G401 (cell line): ENCODE results near the gene CDCA4. TPM values are rescaled to one million over a fixed set of nuclear protein-coding genes. Genes with fewer than 3 reads are reported as not detected.

Experiments
- DNase-seq: peaks from one replicate; pipeline ENCODE4 v3.0.0-alpha.2; 2015; ENCODE audit warnings: low spot score
- in situ Hi-C: cut with HindIII; loops from 2 replicates; pipeline ENCODE4 v1.10.0; 2016; ENCODE audit warnings: low sequenced_read_pairs, mixed read lengths
- total RNA-seq: library from RNA; depleted of rRNA; stranded (reverse); fragments of >200 nt; shearing (Covaris generic); gene quantifications from 2 replicates; pipeline ENCODE4 v1.2.3, GENCODE V29; 2014

Gene CDCA4
- total RNA-seq, 1 experiment from 2014 or later: 83.1 TPM

GRCh38 chr14:105059035-105059924, 38.4 kb upstream of the CDCA4 start:
- in situ Hi-C loops: loop anchor here (5.0 kb wide), 1 partner anchor 122 kb away; no protein-coding TSS in a partner anchor
- DNase-seq: no peak

DNA sequence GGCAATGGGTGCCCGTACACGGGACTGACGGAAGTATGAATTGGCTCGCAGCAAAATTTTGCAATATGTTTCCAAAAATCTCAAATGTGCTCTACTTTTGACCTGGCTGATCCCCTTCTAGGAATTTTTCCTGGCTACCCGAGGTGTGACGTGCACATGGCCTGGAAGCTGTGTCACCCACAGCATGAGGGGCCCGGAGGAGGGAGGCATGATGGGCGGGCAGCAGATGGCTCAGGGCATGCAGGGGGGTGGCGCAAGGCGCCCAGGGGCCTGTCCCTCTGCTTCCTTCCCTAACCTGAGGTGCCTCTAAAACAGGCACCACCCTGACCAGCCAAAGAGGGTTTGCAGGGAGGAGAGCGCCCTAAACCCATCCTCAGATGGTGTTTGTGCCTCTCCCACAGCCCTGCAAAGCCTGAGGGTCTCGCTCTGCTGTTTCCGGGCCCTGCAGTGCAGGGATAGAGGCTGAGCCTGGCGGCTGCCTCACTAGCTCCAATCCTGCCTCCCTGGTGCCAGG, 37.7 kb upstream of the CDCA4 start:
- DNase-seq: no peak
- in situ Hi-C loops: loop anchor here (5.0 kb wide), 1 partner anchor 121 kb away; no protein-coding TSS in a partner anchor

- in situ Hi-C loops: loop anchor here (5.0 kb wide), 1 partner anchor 119 kb away; no protein-coding TSS in a partner anchor
- DNase-seq: no peak
Measured at GRCh38 chr14:105056303-105056831, 35.5 kb upstream of the CDCA4 start.

DNA sequence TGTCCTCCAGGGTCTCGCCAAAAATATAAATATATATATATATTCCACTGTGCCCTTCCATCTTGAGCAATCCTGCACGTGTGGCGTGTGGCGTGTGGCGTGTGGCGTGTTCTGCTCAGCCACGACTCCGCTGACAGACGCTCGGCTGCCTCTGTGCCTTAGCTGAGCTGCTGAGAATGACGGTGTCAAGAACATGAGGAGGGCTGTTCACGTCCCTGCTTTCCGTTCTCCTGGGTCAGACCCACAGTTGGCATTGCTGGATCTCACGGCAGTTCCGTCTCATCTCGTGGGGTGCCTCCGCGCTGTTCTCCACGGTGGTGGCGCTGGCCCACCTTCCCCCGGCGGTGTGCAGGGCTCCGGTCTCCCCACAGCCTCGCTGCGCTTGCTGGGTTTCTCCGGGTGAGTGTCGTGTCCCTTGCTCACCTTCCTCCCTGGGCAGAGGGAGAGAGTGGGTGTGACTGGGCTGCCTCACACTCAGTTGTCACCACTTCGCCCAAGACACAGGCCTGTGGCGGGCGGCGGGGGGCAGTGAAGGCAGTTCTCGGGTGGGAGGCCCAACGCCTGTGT, 34.9 kb upstream of the CDCA4 start:
- no peak for DNase-seq
- in situ Hi-C loops: loop anchor here (5.0 kb wide), 1 partner anchor 119 kb away; no protein-coding TSS in a partner anchor

- DNase-seq: no peak
Measured at GRCh38 chr14:105055334-105055733, 34.5 kb upstream of the CDCA4 start.

DNA sequence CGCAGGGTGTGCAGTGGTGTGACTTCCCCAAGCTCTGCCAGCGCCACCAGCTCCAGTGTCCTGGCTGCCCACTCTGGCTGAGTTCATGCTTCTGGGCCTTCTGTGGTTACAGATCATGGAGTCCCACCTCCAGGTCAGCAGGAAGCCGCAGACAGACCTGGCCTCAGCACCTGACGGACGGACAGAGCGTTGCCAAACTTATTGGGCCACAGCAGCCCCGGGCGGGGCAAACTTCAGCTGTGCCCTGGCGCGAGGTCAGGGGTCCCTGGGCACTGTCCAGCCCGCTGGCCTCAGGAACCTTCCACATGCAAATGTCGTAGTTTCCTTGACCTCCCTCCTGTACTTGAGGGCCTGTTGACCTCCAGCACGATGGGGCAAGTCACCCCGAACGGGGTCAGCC, 33.1 kb upstream of the CDCA4 start:
- in situ Hi-C loops: no loop called here
- no peak for DNase-seq

More at GRCh38 chr14:105055334-105055733, 34.5 kb upstream of the CDCA4 start:
- in situ Hi-C loops: loop anchor here (5.0 kb wide), 1 partner anchor 118 kb away; no protein-coding TSS in a partner anchor

DNA sequence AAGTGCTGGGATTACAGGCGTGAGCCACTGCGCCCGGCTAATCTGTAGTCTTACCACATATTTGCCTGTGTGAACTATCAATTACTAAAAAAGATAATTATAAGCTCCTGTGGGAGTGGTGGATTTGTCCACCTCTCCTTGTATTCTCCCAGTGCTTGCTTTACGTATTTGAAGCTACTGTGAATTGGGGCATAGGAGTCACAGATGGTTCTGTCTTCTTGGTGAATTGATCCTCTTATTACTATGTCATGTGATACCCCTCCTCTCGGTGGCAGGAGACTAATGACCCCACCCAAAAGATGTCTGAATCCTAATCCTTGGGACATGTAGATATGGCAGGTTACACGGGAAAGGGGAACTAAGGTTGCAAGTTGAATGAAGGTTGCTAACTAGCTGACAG, 32.5 kb upstream of the CDCA4 start:
- in situ Hi-C loops: no loop called here
- no peak for DNase-seq

- DNase-seq: no peak
- in situ Hi-C loops: no loop called here
Measured at GRCh38 chr14:105052110-105052458, 31.2 kb upstream of the CDCA4 start.

GRCh38 chr14:105051182-105052109, 30.6 kb upstream of the CDCA4 start:
- in situ Hi-C loops: no loop called here

GRCh38 chr14:105050551-105050897, 29.6 kb upstream of the CDCA4 start:
- no peak for DNase-seq
- in situ Hi-C loops: no loop called here

More at GRCh38 chr14:105051182-105052109, 30.6 kb upstream of the CDCA4 start:
- DNase-seq: no peak

GRCh38 chr14:105049753-105050550, 29.1 kb upstream of the CDCA4 start:
- DNase-seq: no peak
- in situ Hi-C loops: no loop called here

GRCh38 chr14:105047283-105048016, 26.6 kb upstream of the CDCA4 start:
- in situ Hi-C loops: no loop called here
- no peak for DNase-seq

DNA sequence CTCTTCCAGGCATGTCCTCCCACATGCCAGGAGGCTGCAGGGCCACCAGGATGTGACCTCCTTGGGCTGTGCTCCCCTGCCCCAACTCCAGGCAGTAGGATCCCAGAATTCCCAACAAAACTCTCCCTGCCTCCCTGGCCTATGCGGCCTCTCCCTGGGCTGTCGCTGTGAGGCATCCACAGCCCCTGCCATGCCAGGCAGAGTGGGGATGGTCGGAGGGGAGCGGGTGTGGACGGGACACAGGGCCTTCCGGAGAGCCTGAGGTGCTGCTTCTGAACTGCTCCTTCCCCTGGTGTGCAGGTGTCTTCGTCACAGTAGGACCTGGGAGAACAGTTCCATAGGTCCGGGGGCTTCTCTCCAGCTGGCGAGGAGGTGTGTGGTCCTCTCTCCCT, 26.0 kb upstream of the CDCA4 start:
- DNase-seq: no peak
- in situ Hi-C loops: no loop called here

DNA sequence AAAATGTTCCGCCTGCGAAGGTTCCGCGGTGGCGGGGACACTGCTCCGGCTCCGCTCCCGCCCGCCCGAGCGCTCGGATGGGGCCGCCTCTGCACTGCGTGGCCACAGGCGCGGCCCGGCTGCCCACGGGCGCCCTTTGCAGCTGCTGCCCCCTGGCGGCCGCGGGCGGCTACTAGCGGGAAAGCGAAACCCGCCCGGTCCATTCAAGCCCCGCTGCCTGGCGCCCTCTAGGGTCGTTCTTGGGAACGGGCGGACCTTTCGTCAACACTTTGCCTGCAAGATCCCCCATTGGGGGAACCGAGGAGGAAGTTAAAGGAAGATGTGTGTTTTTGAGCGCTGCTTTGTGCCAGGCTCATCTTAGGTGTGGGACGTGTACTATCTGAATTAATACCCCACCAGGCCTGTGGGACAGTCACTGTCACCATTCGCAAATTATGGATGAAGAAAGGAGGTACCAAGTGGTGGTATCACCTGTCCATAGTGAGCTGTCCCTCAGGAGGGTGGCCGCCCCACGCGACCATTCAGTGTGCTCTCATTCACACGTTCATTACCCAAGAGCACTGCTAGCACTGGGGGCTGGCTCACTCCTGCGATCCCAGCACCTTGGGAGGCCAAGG, 24.9 kb upstream of the CDCA4 start:
- in situ Hi-C loops: no loop called here

GRCh38 chr14:105043641-105044040, 22.8 kb upstream of the CDCA4 start:
- in situ Hi-C loops: no loop called here

More for the DNA sequence above, 24.9 kb upstream of the CDCA4 start:
- peak; percentile 74 for DNase-seq

GRCh38 chr14:105042813-105043212, 21.9 kb upstream of the CDCA4 start:
- no peak for DNase-seq
- in situ Hi-C loops: no loop called here

More at GRCh38 chr14:105043641-105044040, 22.8 kb upstream of the CDCA4 start:
- DNase-seq: no peak
